Astrocyte (in vitro differentiated cells and primary cell): ENCODE results near the gene TRAF3IP3.

Experiments
- EZH2 ChIP-seq: IDR thresholded peaks from 2 replicates; pipeline ENCODE4 v1.6.1; 2012; ENCODE audit warnings: mild to moderate bottlenecking, low read length, inconsistent platforms; ENCODE audit not compliant: insufficient read depth
- TF ChIP-seq, protein P1 (sequence below): IDR thresholded peaks from 2 replicates; pipeline ENCODE4 v1.5.1; 2011; ENCODE audit warnings: low read depth, mild to moderate bottlenecking, inconsistent platforms, low read length, moderate library complexity; ENCODE audit not compliant: insufficient read depth

DNA sequence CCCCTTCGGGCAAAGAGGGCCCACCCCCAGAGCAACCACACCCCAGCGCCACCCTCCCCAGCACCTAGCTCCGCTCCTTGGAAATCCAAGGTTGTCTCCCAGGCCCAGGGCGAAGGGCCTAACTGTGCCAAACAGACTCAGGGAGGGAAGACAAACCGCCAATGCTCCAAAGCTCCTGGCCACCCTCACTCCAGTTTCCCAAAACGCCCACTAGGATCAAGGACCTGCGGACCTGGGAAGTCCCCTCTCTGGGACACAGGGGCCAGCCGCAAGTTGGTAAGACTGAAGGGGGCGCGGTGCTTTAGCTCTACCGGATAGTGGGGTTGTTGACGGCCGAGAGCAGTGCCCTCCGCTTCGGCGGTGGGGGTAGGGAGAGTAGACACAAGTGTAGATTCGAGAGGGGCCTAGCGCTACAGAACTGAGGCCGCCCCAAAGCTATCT is 49.5 kb downstream of the TRAF3IP3 start:
- TF ChIP-seq, protein P1, sequence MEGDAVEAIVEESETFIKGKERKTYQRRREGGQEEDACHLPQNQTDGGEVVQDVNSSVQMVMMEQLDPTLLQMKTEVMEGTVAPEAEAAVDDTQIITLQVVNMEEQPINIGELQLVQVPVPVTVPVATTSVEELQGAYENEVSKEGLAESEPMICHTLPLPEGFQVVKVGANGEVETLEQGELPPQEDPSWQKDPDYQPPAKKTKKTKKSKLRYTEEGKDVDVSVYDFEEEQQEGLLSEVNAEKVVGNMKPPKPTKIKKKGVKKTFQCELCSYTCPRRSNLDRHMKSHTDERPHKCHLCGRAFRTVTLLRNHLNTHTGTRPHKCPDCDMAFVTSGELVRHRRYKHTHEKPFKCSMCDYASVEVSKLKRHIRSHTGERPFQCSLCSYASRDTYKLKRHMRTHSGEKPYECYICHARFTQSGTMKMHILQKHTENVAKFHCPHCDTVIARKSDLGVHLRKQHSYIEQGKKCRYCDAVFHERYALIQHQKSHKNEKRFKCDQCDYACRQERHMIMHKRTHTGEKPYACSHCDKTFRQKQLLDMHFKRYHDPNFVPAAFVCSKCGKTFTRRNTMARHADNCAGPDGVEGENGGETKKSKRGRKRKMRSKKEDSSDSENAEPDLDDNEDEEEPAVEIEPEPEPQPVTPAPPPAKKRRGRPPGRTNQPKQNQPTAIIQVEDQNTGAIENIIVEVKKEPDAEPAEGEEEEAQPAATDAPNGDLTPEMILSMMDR: no peak
- TF ChIP-seq EZH2: no peak
